Transverse colon (tissue), 4 donors: Measurements from ENCODE around the gene TTLL9. TPM values are rescaled to one million over a fixed set of nuclear protein-coding genes. Genes with fewer than 3 reads are reported as not detected.

Experiments
- DNase-seq: peaks from one replicate; pipeline ENCODE4 v3.0.0-alpha.2; 2019
- H3K27ac ChIP-seq, 4 donors: fragments of 200-600 bp; sonication (generic); 2 replicates each; pipeline ENCODE4 v1.5.1; 2016 to 2018; ENCODE audit warnings: inconsistent platforms in 4 of 4
- H3K27me3 ChIP-seq: fragments of 200-600 bp; sonication (generic); 2 replicates; pipeline ENCODE4 v1.5.1; 2017; ENCODE audit warnings: inconsistent platforms
- H3K36me3 ChIP-seq, 4 donors: fragments of 200-600 bp; sonication (generic); 2 replicates each; pipeline ENCODE4 v1.5.1; 2017 to 2019; ENCODE audit warnings: inconsistent platforms in 4 of 4
- H3K4me1 ChIP-seq, 4 donors: fragments of 200-600 bp; sonication (generic); 2 replicates each; pipeline ENCODE4 v1.5.1; 2017 to 2020; ENCODE audit warnings: inconsistent platforms in 4 of 4
- H3K4me3 ChIP-seq, 4 donors: fragments of 200-600 bp; sonication (generic); 1 replicate in 1 of 4; 2 replicates in 3 of 4; pipeline versions ENCODE4 v1.5.1 to v1.6.1; 2017 to 2019; ENCODE audit warnings: inconsistent platforms in 4 of 4
- H3K9me3 ChIP-seq, 2 donors: fragments of 200-600 bp; sonication (generic); 2 replicates each; pipeline ENCODE4 v1.5.1; 2017 to 2019; ENCODE audit warnings: inconsistent platforms in 2 of 2
- CTCF ChIP-seq, 5 experiments: fragments of 200-600 bp in 3 of 5; fragments of 450-650 bp in 2 of 5; sonication (generic) in 3 of 5; IDR thresholded peaks; 1 replicate in 2 of 5; 2 replicates in 3 of 5; pipeline ENCODE4 v1.5.1; 2016 to 2017; ENCODE audit warnings: antibody characterized with exemption in 5 of 5, inconsistent platforms in 3 of 5, mild to moderate bottlenecking in 2 of 5, moderate library complexity in 1 of 5
- EP300 ChIP-seq: sonication (generic); formaldehyde crosslinking; IDR thresholded peaks from one replicate; pipeline ENCODE4 v1.6.1; 2017; ENCODE audit warnings: antibody characterized with exemption, low read depth
- POLR2A ChIP-seq: fragments of 450-650 bp; IDR thresholded peaks from one replicate; pipeline ENCODE4 v1.6.1; 2016; ENCODE audit warnings: antibody characterized with exemption, mild to moderate bottlenecking, moderate library complexity
- POLR2AphosphoS5 ChIP-seq, 3 donors: sonication (generic); formaldehyde crosslinking; IDR thresholded peaks; one replicate each; pipeline ENCODE4 v1.6.1; 2016; ENCODE audit warnings: antibody characterized with exemption in 3 of 3
- WGBS, 2 donors: methylation state at CpG; one replicate each; pipeline ENCODE4 v1.1.5; 2018; ENCODE audit warnings: low coverage in 1 of 2; 5-methylcytosine and 5-hydroxymethylcytosine counted together
- in situ Hi-C, 4 donors: fragments of 200-750 bp; cut with MboI; loops; one replicate each; pipeline versions ENCODE4 v1.15.0 to v1.15.1; 2017; ENCODE audit warnings: low sequenced_read_pairs in 3 of 4, low pct_ligation_motif_present in 1 of 4, low pct_unique_long_range_greater_than_20kb in 1 of 4
- intact Hi-C: fragments of 100-400 bp; cut with DNase I; formaldehyde crosslinking; loops from one replicate; pipeline ENCODE4 v1.15.1; 2023; ENCODE audit warnings: low total_unique reads
- total RNA-seq, 4 donors: library from RNA; depleted of rRNA; stranded (reverse); fragments of >200 nt; gene quantifications; one replicate each; pipeline ENCODE4 v1.1.0, GENCODE V29; 2016

TTLL9 gene
- total RNA-seq, 4 donors from 2014 or later, result not detected

DNA sequence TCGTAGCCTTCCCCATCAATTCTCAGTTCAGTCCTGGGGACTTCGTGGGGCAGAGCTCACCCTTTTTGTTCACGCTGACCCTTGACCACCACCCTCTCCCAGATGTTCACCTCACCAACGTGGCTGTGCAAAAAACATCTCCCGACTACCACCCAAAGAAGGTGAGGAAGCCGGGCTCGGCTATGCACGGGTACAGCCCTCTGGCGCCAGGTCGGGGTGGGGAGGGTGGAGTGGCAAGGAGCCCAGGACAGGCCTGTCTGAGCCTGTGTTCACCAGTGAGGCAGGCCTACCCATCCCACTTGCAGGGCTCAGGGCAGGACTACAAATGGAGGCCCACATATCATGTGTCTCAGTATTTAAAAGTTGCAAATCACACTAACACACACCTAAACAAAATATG lies 63.3 kb downstream of the TTLL9 start:
- no peaks in the 10 kb centered on the region for H3K36me3 ChIP-seq
- 80 to 92% methylated on average over 2 to 10 of the region's 10 CpGs for WGBS, 2 donors

DNA sequence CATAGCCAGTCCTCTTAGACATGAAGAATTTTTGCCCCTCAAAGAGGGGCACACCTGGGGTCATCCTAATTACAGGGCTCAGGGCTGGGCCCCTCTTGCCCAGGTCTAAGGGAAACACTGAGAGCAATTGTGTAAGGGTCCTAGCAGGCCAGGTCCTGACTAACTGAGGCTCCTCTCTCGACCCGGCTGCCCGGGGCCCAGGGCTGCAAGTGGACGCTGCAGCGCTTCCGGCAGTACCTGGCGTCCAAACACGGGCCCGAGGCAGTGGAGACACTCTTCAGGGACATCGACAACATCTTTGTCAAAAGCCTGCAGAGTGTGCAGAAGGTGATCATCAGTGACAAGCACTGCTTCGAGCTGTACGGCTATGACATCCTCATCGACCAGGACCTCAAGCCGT lies 64.1 kb downstream of the TTLL9 start:
- Histone ChIP-seq H3K4me3 (no peak overlapping the region), H3K27ac (no peak overlapping the region), H3K9me3 (no peaks in the 10 kb centered on the region), H3K27me3 (peaks cover 4% of the 10 kb centered on the region), H3K36me3 (no peaks in the 10 kb centered on the region), H3K4me1 (no peaks in the 10 kb centered on the region)
- in situ Hi-C loops (no loop called here), intact Hi-C loops (no loop called here)
- no peak for TF ChIP-seq POLR2AphosphoS5 (IDR thresholded peaks at IDR 0.05)
- no peak for TF ChIP-seq EP300
- TF ChIP-seq POLR2A, result no peak
- no peak for TF ChIP-seq CTCF (IDR thresholded peaks at IDR 0.05)
- WGBS, 2 donors, result 82% methylated on average over 14 of the region's 14 CpGs; no CpG with 5 or more reads in 1 of the 2 donors
- no peak for DNase-seq

More for the DNA sequence above, 63.3 kb downstream of the TTLL9 start:
- in situ Hi-C loops, result no loop called here
- H3K9me3 ChIP-seq, result no peaks in the 10 kb centered on the region
- intact Hi-C loops, result no loop called here
- no peaks in the 10 kb centered on the region for H3K4me1 ChIP-seq
- no peak overlapping the region for H3K4me3 ChIP-seq
- DNase-seq, result no peak
- TF ChIP-seq CTCF (IDR thresholded peaks at IDR 0.05) (no peak), EP300 (no peak), POLR2A (no peak), POLR2AphosphoS5 (IDR thresholded peaks at IDR 0.05) (no peak)
- H3K27ac ChIP-seq, result no peak overlapping the region
- peaks cover 8% of the 10 kb centered on the region for H3K27me3 ChIP-seq

- no peaks in the 10 kb centered on the region for H3K36me3 ChIP-seq
- DNase-seq, result no peak
- no peaks in the 10 kb centered on the region for H3K27me3 ChIP-seq
- no peaks in the 10 kb centered on the region for H3K4me1 ChIP-seq
- in situ Hi-C loops (no loop called here), intact Hi-C loops (no loop called here)
- H3K4me3 ChIP-seq, result no peak overlapping the region
- TF ChIP-seq POLR2AphosphoS5 (IDR thresholded peaks at IDR 0.05), result no peak
- TF ChIP-seq POLR2A, result no peak
- H3K27ac ChIP-seq, result no peak overlapping the region
- H3K9me3 ChIP-seq, result no peaks in the 10 kb centered on the region
- 65% methylated on average over 8 of the region's 8 CpGs; no CpG with 5 or more reads in 1 of the 2 donors for WGBS, 2 donors
These were observed 64.7 kb downstream of the TTLL9 start for GRCh38 chr20:31934968-31935764.

GRCh38 chr20:31936420-31936819 lies 66.0 kb downstream of the TTLL9 start:
- Histone ChIP-seq H3K4me3 (no peak overlapping the region), H3K4me1 (no peaks in the 10 kb centered on the region), H3K36me3 (no peaks in the 10 kb centered on the region), H3K27me3 (no peaks in the 10 kb centered on the region), H3K27ac (no peak overlapping the region), H3K9me3 (no peaks in the 10 kb centered on the region)
- in situ Hi-C loops, result no loop called here
- 82 to 86% methylated on average over 4 of the region's 4 CpGs for WGBS, 2 donors
- intact Hi-C loops, result loop anchor here (1.0 kb wide), 1 partner anchor 10 kb away; no protein-coding TSS in a partner anchor
- no peak for DNase-seq
- no peak for TF ChIP-seq POLR2AphosphoS5 (IDR thresholded peaks at IDR 0.05)
- no peak for TF ChIP-seq CTCF (IDR thresholded peaks at IDR 0.05)
- TF ChIP-seq EP300, result no peak
- TF ChIP-seq POLR2A, result no peak
